ENCODE measurements around the gene CNKSR3. TPM values are rescaled to one million over a fixed set of nuclear protein-coding genes. Genes with fewer than 3 reads are reported as not detected.

Gene CNKSR3
- total RNA-seq, 4 donors from 2014 or later: 4.5 to 7.8 (median 7.0) TPM

GRCh38 chr6:154496186-154496585, 14.3 kb downstream of the CNKSR3 start:
- Histone ChIP-seq H3K4me1 (peaks cover 9 to 10% of the 10 kb centered on the region in 2 donors), H3K27ac (no peak overlapping the region)

DNA sequence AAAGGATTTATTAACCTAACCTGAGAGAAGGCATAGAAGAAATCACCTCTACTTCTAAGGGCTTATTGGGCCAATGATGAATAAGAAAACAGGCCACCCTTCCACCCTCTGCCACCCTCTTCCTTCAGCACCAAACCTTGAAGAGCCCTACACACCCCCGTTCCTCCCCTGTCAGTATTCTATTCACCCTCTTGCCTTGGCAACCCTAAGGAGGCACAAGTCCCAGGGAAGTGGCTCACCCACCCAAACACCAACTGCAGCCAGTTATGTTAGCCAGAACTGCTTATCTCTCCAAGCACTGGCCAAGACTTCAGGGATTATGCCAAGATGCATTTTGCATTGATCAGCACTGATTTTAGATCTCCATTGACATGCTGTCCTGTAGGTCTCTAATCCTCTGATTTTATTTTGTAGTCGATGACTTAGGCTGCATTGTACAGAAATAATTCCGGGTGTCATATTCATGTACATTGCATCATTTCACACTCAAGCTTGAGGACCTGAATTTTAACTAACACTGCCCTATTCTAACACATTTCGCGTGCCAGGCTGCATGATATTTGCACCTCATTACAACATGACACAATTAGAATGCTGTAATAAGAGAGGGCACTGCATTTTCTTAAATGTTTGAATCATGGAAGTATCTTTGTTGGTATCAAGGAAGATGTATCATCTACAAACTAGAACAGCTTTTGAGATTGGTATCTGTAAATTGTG, 15.7 kb downstream of the CNKSR3 start:
- 82 to 91% methylated on average over 5 of the region's 5 CpGs for WGBS, 2 donors
- H3K36me3 ChIP-seq: no peaks in the 10 kb centered on the region
- no peaks in the 10 kb centered on the region for H3K27me3 ChIP-seq
- peaks cover 0 to under 1% of the 10 kb centered on the region in 2 donors for H3K4me1 ChIP-seq
- no peak for DNase-seq
- no peak overlapping the region for H3K4me3 ChIP-seq (replicated peaks in 1 of 3)
- H3K27ac ChIP-seq: no peak overlapping the region
- intact Hi-C loops (cut with DNase I): no loop called here
- TF ChIP-seq POLR2A (IDR thresholded peaks at IDR 0.05): no peak
- TF ChIP-seq, protein P1, sequence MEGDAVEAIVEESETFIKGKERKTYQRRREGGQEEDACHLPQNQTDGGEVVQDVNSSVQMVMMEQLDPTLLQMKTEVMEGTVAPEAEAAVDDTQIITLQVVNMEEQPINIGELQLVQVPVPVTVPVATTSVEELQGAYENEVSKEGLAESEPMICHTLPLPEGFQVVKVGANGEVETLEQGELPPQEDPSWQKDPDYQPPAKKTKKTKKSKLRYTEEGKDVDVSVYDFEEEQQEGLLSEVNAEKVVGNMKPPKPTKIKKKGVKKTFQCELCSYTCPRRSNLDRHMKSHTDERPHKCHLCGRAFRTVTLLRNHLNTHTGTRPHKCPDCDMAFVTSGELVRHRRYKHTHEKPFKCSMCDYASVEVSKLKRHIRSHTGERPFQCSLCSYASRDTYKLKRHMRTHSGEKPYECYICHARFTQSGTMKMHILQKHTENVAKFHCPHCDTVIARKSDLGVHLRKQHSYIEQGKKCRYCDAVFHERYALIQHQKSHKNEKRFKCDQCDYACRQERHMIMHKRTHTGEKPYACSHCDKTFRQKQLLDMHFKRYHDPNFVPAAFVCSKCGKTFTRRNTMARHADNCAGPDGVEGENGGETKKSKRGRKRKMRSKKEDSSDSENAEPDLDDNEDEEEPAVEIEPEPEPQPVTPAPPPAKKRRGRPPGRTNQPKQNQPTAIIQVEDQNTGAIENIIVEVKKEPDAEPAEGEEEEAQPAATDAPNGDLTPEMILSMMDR (IDR thresholded peaks at IDR 0.05): no peak
- H3K9me3 ChIP-seq: no peaks in the 10 kb centered on the region

More at GRCh38 chr6:154496186-154496585, 14.3 kb downstream of the CNKSR3 start:
- TF ChIP-seq, protein P1 (IDR thresholded peaks at IDR 0.05): no peak
- Histone ChIP-seq H3K27me3 (no peaks in the 10 kb centered on the region), H3K4me3 (replicated peaks in 1 of 3) (no peak overlapping the region), H3K36me3 (no peaks in the 10 kb centered on the region), H3K9me3 (no peaks in the 10 kb centered on the region)
- DNase-seq: no peak
- WGBS, 2 donors: 74 to 89% methylated on average over 4 of the region's 4 CpGs
- intact Hi-C loops (cut with DNase I): no loop called here

DNA sequence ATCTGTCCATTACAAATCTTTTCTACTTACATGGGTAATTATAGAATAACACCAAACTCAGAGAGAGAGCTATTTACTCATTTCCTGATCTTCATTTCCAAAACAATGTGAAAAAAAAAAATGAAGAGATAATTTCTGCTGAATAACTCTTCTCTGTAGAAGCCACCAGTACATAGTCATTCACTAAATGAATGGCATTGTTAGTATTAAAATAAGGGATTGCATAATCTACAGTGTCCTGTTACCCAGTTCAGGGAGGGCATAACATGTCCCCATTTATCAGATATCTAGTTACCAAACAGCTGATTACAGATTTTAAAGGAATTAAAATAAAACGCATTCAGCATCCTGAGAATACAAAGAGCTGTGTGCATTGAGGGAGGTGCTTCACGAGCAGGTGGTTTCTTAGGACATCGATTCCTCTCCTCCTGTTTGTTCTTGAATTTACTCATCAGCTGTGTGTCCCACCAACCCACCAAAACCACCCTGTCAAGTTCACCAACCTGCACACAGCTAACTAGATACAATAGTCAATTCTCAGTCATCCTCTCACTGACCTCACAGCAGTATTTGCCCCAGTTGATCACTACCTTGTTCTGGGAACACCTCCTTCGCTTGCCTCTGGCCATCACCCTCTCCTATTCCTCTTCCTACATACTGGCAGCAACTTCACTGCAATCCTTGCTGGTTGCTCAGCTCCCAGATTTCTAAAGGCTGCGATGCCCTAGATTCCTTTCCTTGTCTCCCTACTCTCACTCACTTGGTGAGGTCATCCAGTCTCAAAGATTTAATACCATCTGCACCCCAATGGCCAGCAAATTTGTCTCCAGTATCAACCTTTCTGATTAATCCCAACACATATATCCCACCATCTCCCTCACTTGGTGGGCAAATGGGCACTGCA, 18.7 kb downstream of the CNKSR3 start:
- no peaks in the 10 kb centered on the region for H3K27me3 ChIP-seq
- TF ChIP-seq, protein P1 (IDR thresholded peaks at IDR 0.05): no peak
- TF ChIP-seq POLR2A (IDR thresholded peaks at IDR 0.05): no peak
- H3K27ac ChIP-seq: no peak overlapping the region
- no peak for DNase-seq
- no peaks in the 10 kb centered on the region for H3K36me3 ChIP-seq
- no peaks in the 10 kb centered on the region for H3K4me1 ChIP-seq
- WGBS, 2 donors: 86 to 90% methylated on average over 5 of the region's 5 CpGs
- no peak overlapping the region for H3K4me3 ChIP-seq (replicated peaks in 1 of 3)
- H3K9me3 ChIP-seq: no peaks in the 10 kb centered on the region
- intact Hi-C loops (cut with DNase I): no loop called here

GRCh38 chr6:154489822-154490221, 20.7 kb downstream of the CNKSR3 start:
- DNase-seq: no peak
- Histone ChIP-seq H3K27ac (no peak overlapping the region), H3K4me3 (replicated peaks in 1 of 3) (no peak overlapping the region), H3K9me3 (no peaks in the 10 kb centered on the region), H3K27me3 (no peaks in the 10 kb centered on the region), H3K36me3 (no peaks in the 10 kb centered on the region), H3K4me1 (no peaks in the 10 kb centered on the region)
- no peak for TF ChIP-seq POLR2A (IDR thresholded peaks at IDR 0.05)
- TF ChIP-seq, protein P1 (IDR thresholded peaks at IDR 0.05): no peak
- intact Hi-C loops (cut with DNase I): no loop called here
- 92 to 95% methylated on average over 5 of the region's 5 CpGs for WGBS, 2 donors

Data from thyroid gland (tissue), 4 donors.